HCEC 1CT (cell line): Measurements from ENCODE around the gene SZT2.

Experiments
- DNase-seq: peaks from one replicate; pipeline ENCODE4 v3.0.0-alpha.2; 2017

The SZT2 gene

DNA sequence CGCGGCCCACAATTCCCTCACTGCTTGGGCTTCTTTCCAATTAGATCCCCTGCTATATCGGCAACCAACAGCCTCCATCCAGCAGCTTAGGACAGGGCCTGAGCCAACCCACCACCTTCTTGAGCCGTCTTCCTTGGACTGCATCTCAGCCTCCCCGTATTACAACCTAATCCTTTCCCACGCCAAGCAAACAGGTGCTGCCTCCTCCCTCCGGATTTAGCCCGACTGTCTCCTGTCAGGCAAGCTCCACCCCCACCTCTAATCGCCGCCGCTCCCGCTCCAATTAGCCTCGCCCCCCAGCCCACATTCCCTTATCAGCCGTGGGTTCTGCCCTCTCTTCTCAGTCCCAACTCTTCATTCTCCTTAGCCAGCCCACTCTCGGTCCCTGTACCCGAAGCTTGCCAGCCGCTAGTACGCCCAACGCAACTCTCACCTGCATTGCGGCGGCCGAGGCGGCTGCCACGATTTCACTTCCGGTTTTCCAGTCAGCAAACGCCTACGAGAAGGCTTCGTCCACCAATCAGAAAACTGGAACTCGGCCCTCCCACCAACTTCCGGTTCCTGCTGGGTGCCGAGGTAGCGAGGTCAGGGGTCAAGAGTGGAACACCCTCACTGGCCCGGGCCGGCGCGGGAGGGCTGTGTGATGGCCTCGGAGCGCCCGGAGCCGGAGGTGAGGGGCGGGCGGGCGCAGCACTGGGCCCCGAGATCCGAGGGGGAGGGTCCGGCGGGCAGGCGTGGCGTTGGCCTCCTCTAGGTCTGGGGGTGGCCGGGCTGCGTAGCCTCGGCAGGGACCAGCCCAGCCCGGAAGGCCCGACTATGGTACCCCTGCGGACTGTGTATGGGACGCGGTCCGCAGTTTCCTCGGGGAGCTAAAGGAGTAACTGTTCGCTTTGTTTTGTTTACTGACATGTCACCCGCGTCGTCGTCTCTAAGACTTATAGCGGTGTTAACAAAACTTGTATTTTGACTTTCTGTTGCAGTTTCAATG is at the start of gene SZT2, which contains the start of gene MED8:
SZT2 (plus strand) TSS at position 574 of the 988 bp plus-strand sequence; CDS start at position 644, 70 bp downstream.
MED8 (minus strand) TSS at position 475 of the 988 bp plus-strand sequence; CDS start at position 439, 36 bp downstream.
- peak; percentile 95 for DNase-seq

DNA sequence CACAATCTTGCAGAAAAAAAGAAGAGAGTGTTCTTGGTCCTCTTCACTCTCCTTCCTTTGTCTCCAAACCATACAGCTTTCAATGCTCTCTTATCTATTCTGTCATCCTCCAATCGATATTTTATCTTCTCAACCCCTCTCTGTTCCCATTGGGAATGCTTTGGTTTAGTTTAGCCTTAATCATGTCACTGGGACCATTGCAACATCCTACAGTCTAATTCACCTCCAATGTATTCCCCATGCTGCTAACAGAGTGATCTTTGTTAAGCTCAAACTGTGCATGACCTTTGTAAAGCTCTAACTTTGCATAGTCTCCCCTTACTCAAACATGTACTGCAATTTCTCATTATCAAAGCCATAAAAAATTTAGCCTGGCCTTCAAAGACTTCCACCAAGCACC is 49.1 kb upstream of the SZT2 start:
- DNase-seq = no peak

- no peak for DNase-seq
These were observed 45.3 kb upstream of the SZT2 start for GRCh38 chr1:43344267-43344850.

- no peak for DNase-seq
These were observed 44.6 kb upstream of the SZT2 start for GRCh38 chr1:43345120-43345519.

GRCh38 chr1:43346636-43347035 is 43.1 kb upstream of the SZT2 start:
- no peak for DNase-seq

DNA sequence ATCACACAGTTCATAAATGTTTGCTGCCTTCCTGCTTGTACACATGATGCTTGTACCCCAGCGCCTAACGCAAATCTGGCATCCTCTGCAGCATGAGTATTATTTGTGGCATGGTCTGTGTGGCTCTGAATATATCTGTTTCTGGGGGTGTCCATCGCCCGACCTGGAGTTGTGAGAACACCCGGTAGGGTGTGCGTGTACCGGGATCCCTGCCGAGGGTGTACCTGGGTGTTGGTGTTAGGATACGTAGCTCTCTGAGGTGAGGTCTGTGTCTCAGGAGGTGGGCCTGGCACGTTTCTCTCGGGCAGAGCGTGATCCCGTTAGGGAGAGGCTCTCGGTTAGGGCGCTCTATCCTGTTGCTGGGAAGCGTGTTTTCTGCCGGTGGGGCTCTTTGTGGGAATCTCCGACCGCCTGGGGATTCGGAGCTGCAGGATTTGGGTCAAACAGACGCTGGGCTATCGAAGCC is 41.3 kb upstream of the SZT2 start:
- DNase-seq = no peak

DNA sequence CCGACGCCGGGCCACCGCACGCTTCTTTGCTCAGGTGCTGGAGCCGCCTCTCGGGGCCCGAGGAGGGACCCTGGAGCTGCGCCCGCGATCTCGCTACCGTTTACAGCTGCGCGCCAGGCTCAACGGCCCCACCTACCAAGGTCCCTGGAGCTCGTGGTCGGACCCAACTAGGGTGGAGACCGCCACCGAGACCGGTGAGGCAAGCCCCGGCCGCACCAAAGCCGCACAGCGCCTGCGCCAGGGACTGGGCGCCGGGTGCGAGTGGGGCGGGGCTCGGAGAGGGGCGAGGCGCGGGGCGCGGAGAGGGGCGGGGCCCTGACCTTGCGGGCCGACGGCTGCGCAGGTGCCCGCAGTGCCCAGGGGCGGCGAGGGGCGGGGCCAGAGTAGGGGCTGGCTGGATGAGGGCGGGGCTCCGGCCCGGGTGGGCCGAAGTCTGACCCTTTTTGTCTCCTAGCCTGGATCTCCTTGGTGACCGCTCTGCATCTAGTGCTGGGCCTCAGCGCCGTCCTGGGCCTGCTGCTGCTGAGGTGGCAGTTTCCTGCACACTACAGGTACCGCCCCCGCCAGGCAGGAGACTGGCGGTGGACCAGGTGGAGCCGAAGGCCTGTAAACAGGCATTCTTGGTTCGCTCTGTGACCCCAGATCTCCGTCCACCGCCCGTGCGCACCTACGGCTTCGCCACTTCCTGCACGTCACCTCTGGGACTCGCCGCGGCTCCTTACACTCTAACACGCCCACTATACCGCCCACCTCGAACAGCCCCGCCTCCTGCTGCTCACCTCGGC is 40.7 kb upstream of the SZT2 start:
- DNase-seq = no peak

GRCh38 chr1:43349594-43350306 is 39.9 kb upstream of the SZT2 start:
- peak; percentile 69 for DNase-seq

DNA sequence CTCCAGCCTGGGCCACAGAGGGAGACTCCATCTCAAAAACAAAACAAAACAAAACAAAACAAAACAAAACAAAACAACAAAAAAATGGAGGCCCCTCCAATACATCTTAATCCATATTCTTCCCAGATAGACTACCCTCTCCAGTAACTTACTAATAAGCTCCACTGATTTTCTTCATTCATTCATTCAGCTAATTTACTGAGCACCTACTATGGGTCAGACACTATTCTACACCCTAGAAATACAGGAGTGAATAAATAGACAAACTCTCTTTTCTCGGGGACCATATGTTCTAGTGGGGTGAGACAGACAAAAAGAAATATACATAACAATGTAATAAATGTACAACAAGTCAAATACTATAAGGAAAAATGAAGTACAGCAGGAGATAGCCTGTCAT is 38.7 kb upstream of the SZT2 start:
- DNase-seq = no peak

DNA sequence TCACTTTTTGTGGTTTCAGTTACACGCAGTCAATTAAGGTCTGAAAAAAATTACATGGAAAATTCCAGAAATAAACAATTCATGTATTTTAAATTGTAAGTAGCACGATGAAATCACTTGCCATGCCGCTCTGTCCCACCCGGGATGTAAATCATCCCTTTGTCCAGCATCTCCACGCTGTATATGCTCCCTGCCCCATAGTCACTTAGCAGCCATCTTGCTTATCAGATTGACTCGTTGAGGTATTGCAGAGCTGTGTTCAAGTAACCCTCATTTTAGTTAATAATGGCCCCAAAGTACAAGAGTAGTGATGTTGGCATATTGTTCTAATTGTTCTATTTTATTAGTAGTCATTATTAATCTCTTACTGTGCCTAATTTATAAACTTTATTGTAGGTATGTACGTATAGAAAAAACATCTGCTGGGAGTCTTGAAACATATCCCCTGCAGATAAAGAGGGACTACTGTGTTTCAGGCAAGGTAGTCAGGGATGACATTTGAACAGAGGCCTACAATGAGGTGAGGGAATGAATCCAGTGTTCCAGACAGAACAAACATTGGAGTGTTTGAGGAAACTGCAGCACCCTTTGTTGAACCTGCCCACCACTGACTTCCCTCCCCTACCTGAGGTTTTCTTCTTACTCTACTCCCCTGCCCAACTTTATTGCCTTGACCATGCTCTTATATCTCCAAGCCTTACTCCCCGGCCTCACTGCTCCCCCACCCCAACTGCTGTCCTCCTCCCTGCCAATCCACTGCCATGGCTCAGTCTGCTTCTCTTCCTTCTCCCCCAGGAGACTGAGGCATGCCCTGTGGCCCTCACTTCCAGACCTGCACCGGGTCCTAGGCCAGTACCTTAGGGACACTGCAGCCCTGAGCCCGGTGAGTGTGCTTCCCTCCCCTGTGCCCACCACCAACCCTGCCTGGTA is 38.0 kb upstream of the SZT2 start:
- no peak for DNase-seq

DNA sequence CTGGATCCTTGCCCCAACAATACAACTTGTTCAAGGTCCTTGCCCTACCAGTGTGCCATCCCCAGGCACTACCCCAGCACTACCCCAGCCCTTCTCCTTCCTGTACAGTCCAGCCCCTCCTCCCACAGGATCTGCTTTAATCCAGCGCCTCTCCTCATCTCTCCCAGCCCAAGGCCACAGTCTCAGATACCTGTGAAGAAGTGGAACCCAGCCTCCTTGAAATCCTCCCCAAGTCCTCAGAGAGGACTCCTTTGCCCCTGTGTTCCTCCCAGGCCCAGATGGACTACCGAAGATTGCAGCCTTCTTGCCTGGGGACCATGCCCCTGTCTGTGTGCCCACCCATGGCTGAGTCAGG is 37.4 kb upstream of the SZT2 start:
- no peak for DNase-seq

DNA sequence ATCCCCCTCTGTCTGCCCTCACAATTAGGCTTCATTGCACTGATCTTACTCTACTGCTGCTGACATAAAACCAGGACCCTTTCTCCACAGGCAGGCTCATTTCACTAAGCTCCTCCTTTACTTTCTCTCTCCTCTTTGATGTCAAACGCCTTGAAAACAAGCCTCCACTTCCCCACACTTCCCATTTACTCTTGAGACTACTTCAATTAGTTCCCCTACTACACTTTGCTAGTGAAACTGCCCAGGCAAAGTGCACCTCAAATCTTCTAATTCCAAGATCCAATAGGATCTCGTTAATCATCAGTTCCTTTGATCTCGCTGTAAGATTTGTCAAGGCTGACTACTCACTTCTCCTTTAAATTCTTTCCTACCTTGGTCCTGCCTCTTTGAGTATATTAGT is 36.8 kb upstream of the SZT2 start:
- no peak for DNase-seq

DNA sequence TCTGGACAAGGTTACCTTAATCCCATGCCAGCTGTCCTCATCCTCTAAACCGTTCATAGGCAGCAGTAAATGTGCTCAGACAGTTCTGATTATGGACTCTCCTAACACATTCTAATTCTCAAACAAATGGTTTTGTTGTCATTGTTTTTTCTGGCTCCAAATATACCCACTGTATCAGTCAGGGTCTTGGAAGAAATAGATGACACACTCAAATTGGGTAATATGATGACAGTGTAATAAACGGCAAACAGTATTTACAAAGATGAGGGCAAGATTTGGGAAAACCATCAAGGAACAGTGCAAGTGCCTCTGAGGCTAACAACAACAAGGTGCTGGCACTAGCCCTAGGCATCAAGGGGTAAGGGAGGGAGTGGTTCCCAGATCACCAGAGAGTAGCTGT is 35.2 kb upstream of the SZT2 start:
- DNase-seq = no peak

GRCh38 chr1:43354936-43355335 is 34.8 kb upstream of the SZT2 start:
- no peak for DNase-seq

DNA sequence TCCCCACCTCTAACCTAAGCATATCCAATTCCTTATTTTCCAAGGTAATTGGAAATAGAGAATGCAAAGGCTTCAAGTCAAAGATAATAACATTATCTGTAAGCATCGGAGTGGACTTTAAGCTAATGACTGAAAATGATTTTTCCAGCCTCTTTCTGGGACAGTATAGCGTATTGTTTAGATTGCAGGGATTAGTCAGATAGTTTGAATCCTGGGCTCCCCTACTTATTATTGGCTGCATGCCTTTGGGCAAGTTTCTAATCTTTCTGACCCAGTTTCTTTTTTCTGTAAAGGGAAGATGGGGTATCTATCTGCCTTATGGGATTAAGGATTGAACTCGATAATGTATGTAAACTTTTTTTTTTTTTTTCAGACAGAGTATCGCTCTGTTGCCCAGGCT is 32.4 kb upstream of the SZT2 start:
- DNase-seq = peak; percentile 29

DNA sequence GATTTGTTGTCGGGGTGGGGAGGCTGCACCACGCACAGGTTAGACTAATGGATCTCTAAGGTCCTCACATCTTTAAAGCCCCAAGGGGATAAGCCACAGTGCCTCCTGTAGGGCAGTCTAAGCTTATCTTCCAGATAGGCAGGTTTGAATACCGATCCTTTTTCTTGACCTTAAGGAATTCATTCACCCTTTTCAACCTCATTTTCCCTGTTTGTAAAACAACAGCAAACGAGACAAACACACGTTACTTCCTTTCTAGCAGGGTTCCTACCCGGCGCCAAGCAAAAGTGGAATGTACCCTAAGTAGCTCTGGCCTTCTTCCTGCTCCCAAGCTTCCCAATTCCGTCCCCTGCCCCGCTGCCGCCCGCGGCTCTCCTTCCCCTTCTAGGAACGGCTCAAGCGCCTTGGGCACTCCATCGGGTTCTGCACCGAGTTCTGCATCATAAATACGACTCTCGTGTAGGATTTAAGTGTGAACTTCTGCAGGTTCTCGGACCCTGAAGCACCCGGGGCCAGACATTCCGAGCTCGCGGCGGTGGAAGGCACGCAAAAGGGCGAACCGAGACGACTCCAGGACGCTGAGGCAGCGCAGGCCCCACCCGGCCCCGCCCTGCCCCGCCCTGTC is 31.5 kb upstream of the SZT2 start:
- peak; percentile 60 for DNase-seq

DNA sequence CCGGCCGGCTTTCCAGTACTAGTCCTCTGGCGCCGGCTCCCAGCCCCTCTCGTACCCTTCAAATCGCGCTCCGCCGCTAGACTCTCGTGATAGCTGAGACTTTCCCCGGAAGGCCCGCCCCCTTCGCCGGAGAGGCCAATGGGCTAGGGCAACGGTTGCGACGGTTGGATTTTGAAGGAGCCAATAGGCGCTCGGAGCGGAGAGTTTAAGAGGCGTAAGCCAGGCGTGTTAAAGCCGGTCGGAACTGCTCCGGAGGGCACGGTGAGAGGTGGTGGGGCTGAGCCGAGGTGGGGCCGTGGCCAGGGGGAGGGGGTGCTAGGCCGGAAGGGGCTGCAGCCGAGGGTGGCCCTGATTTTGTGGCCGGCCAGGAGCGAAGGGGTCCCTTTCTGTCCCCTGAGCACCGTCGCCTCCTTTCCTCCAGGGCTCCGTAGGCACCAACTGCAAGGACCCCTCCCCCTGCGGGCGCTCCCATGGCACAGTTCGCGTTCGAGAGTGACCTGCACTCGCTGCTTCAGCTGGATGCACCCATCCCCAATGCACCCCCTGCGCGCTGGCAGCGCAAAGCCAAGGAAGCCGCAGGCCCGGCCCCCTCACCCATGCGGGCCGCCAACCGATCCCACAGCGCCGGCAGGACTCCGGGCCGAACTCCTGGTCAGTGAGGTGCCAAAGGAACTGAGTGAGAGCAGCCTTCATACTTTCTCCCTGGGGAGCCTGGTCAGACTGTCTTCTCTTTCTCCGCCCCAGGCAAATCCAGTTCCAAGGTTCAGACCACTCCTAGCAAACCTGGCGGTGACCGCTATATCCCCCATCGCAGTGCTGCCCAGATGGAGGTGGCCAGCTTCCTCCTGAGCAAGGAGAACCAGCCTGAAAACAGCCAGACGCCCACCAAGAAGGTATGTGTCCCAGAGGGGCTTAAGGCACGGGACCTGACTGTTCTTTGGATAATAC is 30.7 kb upstream of the SZT2 start, which contains the start of gene CDC20:
CDC20 (plus strand) TSS at position 236 of the 948 bp plus-strand sequence; CDS start at position 471, 235 bp downstream.
- peak; percentile 98 for DNase-seq

DNA sequence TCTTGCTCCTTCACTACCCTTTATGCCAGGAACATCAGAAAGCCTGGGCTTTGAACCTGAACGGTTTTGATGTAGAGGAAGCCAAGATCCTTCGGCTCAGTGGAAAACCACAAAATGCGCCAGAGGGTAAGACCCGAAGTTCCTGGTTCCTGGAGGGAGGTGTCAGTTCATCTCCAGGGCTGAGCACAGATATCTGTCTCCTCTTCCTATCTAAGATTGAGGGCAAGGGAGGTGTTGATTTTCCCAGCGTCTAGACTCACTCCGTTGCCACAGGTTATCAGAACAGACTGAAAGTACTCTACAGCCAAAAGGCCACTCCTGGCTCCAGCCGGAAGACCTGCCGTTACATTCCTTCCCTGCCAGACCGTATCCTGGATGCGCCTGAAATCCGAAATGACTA is 30.0 kb upstream of the SZT2 start:
- no peak for DNase-seq

DNA sequence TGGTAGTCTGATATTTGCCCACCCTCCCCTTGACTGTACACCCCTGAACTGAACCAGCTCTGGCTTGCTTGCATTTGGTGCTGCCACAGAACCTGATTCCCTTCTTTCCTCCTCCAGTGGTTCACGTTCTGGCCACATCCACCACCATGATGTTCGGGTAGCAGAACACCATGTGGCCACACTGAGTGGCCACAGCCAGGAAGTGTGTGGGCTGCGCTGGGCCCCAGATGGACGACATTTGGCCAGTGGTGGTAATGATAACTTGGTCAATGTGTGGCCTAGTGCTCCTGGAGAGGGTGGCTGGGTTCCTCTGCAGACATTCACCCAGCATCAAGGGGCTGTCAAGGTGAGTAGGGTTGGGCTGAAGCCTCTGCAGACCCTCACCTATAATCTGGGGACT is 29.1 kb upstream of the SZT2 start:
- DNase-seq = no peak
